HG02970 (cell line): ENCODE results near the gene MAPK14.

ENCODE experiments used
- ATAC-seq: cut with Tn5 transposase; IDR thresholded peaks from one replicate; pipeline ENCODE4 v1.9.1; 2021; ENCODE audit warnings: mild to moderate bottlenecking, moderate library complexity, moderate number of reproducible peaks; ENCODE audit not compliant: unreplicated experiment, low FRiP score

MAPK14 gene

GRCh38 chr6:36098253-36098919 lies 70.8 kb downstream of the MAPK14 start:
- ATAC-seq: no peak

GRCh38 chr6:36098920-36099647 lies 71.5 kb downstream of the MAPK14 start:
- ATAC-seq: no peak

GRCh38 chr6:36099869-36100483 lies 72.4 kb downstream of the MAPK14 start:
- no peak for ATAC-seq

GRCh38 chr6:36101691-36102090 lies 74.1 kb downstream of the MAPK14 start:
- ATAC-seq: no peak

- no peak for ATAC-seq
Observed at GRCh38 chr6:36102853-36103252, 75.2 kb downstream of the MAPK14 start.

- ATAC-seq: no peak
Observed at GRCh38 chr6:36104836-36105235, 77.2 kb downstream of the MAPK14 start.

- no peak for ATAC-seq
Observed at GRCh38 chr6:36109092-36109491, 81.5 kb downstream of the MAPK14 start.

- ATAC-seq: no peak
Observed at GRCh38 chr6:36110050-36110449, 82.4 kb downstream of the MAPK14 start.

GRCh38 chr6:36110863-36111262 lies 83.3 kb downstream of the MAPK14 start:
- ATAC-seq: no peak

GRCh38 chr6:36111526-36111925 lies 83.9 kb downstream of the MAPK14 start:
- ATAC-seq: no peak

GRCh38 chr6:36113049-36113448 lies 85.4 kb downstream of the MAPK14 start:
- no peak for ATAC-seq

- no peak for ATAC-seq
Observed at GRCh38 chr6:36113703-36114102, 86.1 kb downstream of the MAPK14 start.

- ATAC-seq: no peak
Observed at GRCh38 chr6:36114798-36115408, 87.3 kb downstream of the MAPK14 start.

- no peak for ATAC-seq
Observed at GRCh38 chr6:36115412-36115811, 87.8 kb downstream of the MAPK14 start.

GRCh38 chr6:36116066-36116864 lies 88.7 kb downstream of the MAPK14 start:
- ATAC-seq: no peak

GRCh38 chr6:36116943-36117342 lies 89.3 kb downstream of the MAPK14 start:
- ATAC-seq: no peak

GRCh38 chr6:36117658-36118549 lies 90.3 kb downstream of the MAPK14 start:
- no peak for ATAC-seq

GRCh38 chr6:36118550-36119107 lies 91.0 kb downstream of the MAPK14 start:
- ATAC-seq: no peak

GRCh38 chr6:36119209-36119608 lies 91.6 kb downstream of the MAPK14 start:
- ATAC-seq: no peak
